Kidney tubule cell (primary cell): ENCODE results near the gene TMEM164.
A peak's percentile ranks its signal among the peaks of the same experiment; 100 is the strongest.

Experiments used
- DNase-seq: peaks from one replicate; pipeline ENCODE4 v3.0.0-alpha.2; 2018; ENCODE audit warnings: low spot score

The TMEM164 gene

DNA sequence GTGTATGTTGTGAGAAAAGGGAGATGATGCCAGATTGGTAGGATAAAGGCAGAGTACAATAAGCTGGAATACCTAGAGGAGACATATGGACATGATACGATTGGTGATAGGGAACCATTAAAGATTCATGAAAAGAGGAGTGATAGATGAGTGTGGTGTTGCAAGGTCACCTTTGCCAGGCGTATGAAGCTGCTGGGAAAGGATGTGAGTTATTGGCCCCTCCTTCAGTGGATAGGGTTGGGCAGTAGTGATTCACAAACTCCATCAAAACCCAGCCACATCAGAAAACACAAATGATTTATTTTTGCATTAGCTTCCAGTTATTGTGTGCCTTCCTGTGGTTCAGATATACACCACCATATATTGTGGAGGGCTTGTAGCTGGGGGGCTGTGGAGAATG is 34.3 kb downstream of the TMEM164 start:
- DNase-seq = no peak

GRCh38 chrX:110038900-110039299 is 36.0 kb downstream of the TMEM164 start:
- no peak for DNase-seq

- DNase-seq = no peak
These were observed 39.1 kb downstream of the TMEM164 start for GRCh38 chrX:110041980-110042379.

GRCh38 chrX:110042496-110042895 is 39.6 kb downstream of the TMEM164 start:
- no peak for DNase-seq

DNA sequence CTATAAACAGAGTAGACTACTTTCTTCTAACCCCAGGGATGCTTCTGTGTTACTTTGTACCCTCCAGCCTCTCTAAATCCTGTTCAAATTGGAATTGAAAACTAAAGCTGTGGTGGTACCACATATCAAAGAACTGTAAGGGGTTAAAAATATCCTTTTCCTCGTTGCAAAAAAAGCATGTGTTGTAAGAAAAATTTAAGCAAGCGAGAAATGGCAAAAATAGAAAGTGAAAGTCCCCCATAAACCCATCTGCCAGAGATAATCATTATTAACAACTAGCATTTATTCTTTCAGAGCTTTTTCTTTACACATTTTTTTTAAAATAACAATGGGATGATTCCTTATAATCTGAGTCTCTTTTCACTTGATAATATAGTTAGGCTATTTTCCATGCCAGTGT is 40.6 kb downstream of the TMEM164 start:
- no peak for DNase-seq

DNA sequence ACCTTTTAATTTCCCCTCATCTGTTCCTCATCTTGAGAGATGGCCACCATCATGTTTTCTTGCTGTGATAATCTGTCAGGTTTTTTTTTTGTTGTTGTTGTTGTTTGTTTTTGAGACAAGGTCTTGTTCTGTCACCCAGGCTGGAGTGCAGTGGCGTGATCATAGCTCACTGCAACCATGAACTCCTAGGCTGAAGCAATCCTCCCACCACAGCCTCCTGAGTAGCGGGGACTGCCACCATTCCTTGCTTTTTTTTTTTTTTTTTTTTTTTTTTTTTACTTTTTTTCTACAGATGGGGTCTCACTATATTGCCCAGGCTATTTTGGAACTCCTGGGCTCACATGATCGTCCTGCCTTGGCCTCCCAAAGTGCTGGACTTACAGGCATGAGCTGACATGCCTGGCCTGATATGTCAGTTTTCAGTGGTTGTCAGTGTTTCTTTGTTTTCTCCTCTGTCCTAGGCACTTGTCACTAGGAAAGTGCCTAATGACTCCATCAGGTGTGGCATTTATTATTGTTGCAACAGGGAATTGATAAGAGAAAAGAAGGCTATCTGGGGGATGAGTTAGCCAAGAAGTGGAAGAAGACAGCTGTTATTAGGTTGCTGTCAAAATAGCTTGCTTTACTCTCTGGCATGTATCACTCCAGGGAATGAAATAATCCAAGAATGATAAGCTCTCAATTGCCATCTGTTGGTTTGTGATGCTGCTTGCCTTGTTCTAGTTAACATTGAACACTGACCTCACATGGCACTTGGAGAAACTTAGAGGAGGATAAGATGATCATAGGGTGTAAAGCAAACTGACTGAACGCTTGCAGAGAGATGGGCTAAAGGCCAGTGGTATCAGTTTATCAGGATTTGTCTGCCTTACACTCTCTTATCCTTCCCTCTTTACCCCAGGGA is 41.7 kb downstream of the TMEM164 start:
- DNase-seq = no peak

GRCh38 chrX:110045421-110045820 is 42.5 kb downstream of the TMEM164 start:
- DNase-seq = no peak

- no peak for DNase-seq
These were observed 43.1 kb downstream of the TMEM164 start for GRCh38 chrX:110046001-110046400.

DNA sequence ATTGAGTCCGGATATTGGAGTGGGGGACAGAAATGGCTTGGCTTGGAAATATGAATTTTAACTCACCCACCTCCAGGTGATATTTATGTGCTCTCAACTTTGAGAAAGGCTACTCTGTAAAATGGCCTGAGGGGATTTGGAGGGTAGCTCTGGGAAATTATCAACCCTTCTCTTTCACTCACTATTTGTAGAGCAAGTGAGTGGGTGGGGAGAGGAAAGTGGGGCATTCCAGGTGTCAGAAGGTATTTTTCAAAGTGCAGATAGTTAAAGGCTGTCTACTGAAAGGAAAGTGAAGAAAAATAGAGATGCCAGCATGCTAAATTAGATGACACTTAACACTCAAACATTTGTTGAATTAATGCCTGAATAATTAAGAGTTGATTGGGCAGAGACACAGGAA is 44.1 kb downstream of the TMEM164 start:
- no peak for DNase-seq

DNA sequence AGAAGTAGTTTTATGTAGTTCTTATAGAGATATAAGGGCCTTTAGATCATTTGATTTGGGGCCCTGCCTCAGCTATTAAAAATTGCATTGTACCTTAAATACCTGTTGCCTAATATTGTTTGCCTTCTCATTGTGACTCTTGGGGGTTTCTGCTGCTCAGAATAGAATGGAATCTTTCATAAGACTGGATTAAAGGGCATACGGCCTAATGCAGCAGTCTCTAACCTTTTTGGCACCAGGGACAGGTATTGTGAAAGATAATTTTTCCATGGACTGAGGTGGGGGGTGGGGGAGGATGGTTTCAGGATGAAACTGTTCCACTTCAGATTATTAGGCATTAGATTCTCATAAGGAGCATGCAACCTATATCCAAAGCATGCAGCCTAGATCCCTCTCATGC is 46.2 kb downstream of the TMEM164 start:
- DNase-seq = no peak

GRCh38 chrX:110050386-110050785 is 47.5 kb downstream of the TMEM164 start:
- DNase-seq = no peak

- no peak for DNase-seq
These were observed 48.0 kb downstream of the TMEM164 start for GRCh38 chrX:110050901-110051300.

DNA sequence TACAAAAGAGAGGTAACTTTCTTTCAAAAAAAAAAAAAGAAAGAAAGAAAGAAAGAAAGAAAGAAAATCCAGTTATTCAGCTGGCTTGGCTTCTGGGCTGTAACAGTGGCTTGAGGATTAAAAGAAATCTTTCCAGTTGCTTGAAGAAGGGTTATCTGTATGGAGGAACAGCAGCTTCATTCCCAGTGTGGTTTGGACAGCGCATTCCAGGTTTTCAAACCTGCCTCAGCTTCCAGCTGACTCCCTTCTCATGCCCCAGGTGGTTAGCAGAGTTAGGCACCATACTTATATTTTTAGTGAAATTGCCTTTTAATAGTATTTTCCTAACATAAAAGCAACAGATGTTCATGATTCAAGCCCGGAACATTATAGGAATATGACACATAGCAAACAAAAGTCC is 48.6 kb downstream of the TMEM164 start:
- no peak for DNase-seq

- no peak for DNase-seq
These were observed 49.4 kb downstream of the TMEM164 start for GRCh38 chrX:110052303-110052702.

DNA sequence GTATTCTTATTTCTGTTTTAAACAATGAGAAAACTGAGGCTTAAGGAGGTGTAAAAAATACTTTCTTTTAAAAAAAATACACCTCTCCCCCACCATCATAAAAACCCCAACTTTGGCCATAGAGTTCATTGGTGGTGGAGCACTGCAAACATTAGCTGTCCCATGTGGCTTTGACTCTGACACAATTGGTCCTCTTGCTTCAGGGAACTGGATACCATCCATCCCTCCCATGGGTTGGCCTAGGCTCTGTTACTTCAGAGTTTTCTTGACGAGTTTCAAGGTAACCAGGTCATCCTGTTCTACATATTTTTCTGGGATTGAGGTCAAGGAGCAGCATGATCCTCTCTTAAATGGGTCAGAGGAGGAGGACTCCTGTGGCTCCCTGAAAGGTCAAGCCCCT is 50.5 kb downstream of the TMEM164 start:
- no peak for DNase-seq

DNA sequence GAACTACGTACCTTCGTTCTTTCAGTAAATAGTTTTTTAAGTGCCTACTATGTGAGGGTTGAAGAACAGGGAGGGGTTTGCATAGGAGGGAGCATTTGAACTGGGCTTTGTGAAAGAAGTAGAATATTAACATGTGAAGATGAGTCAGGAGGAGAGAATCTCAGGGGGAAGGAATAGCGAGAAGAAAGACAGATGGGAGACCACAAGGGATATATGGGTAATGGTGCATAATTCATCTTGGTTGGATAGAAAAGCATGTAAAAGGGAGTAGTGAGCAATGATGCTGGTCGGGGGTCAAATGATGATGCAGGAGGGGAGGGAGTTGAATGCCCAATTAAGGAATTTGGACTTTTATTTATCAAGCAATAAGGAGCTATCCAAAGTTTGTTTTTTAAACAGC is 52.7 kb downstream of the TMEM164 start:
- peak; percentile 40 for DNase-seq

DNA sequence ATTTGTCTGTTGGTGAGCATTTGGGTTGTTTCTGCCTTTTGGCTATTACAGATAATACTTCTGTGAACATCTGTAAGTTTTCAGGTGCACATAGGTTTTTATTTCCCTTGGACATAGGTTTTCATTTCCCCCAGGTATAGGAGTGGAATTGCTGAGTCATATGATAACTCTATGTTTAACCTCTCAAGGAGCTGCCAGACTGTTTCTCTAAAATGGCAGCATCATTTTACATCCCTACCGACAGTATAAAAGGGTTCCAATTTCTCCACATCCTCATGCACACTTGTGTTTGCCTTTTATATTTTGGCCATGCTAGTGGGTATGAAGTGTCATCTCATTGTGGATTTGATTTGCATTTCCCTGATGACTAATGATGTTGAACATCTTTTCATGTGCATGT is 53.5 kb downstream of the TMEM164 start:
- DNase-seq = no peak

GRCh38 chrX:110059410-110059809 is 56.5 kb downstream of the TMEM164 start:
- DNase-seq = no peak

DNA sequence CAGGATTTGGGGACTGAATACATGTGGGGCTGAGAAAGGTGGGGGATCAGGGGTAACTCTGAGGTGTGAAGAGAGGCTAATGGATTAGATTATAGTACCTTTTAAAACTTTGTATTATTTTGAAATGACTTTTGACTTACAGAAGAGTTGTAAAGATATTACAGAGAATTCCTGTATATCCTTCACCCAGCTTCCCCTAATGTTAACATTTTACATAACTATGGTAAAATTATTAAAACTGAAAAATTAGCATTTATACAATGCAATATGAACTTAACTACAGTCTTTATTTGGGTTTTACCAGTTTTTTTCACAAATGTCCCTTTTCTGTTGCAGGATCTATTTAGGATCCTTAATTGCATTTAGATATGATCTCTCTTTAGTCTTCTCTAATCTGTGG is 57.4 kb downstream of the TMEM164 start:
- DNase-seq = no peak

DNA sequence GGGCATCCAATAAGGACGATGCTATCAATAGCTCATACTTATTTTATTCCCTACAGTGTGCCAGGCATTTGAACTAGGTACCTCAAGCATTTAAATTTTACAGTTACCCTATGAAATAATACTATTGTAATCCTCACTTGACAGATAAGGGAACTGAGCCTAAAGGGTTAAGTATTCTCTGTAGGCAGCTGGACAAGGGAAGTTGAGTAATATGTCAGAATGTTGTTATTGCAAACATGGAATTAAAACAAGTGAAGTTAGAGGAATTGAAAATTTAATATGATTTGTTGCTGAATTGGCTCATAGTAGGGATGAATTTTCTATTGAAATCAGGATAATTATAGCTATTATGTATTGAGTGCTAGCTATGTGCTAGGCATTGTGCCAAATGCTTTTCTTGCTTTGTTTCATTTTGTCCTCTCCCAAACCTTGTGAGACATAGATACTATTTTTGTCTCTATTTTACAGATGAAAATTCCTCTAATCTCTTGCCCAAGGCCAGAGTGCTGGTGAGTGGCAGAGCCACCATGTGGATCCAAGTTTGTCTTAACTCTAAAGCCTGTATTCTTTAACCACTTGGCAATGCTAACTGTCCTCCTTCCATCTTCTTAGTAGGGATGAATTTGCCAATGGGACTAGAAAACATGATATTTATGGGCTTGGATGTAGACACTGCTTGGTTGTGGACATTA is 58.1 kb downstream of the TMEM164 start:
- DNase-seq = no peak

GRCh38 chrX:110062919-110063318 is 60.0 kb downstream of the TMEM164 start:
- no peak for DNase-seq

DNA sequence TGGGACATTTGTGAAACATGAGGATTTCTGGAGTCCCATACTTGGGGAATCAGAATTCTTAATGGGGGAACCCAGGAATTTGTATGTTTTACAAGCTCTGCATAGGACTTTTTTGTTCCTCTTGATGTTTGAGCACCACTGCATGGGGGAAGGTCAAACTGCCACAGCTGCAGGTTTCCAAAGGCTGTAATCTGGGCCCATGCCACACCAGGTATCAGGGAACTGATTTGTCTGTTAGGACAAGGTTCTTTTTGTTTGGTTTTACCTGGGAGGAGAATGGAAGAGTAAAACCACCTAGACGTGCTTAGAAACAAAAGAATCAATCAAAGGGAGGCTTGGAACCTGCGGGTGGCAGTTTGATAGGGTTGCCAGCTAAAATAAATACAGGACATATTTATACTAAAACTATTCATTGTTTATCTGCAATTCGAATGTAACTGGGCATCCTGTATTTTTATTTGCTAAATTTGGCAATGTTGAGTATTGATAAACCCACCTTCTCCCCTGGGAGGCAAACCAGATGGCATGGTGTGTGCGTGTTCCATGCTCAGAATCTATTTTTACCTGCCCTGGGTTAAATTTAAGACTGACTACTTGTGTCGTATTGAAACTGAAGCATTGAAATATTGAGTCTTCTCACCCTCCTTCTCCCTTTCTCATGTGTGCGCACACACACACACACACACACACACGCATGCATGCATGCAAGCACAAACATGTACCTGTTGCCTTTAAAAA is 63.7 kb downstream of the TMEM164 start:
- no peak for DNase-seq

GRCh38 chrX:110070970-110071369 is 68.1 kb downstream of the TMEM164 start:
- DNase-seq = no peak
